Adrenal gland (tissue), 12 donors: Measurements from ENCODE around the gene ADGRG7. TPM values are rescaled to one million over a fixed set of nuclear protein-coding genes. Genes with fewer than 3 reads are reported as not detected.

Source experiments
- DNase-seq, 7 donors: peaks; one replicate each; pipeline ENCODE4 v3.0.0-alpha.2; 2019 to 2020
- H3K27ac ChIP-seq, 5 donors: fragments of 200-600 bp; sonication (generic) in 4 of 5; 1 replicate in 3 of 5; 2 replicates in 2 of 5; pipeline versions ENCODE4 v1.5.1 to v1.8.0; 2016 to 2020; ENCODE audit warnings: mild to moderate bottlenecking in 1 of 5
- H3K27me3 ChIP-seq: fragments of 200-600 bp; 2 replicates; pipeline ENCODE4 v1.8.0; 2021
- H3K36me3 ChIP-seq, 2 donors: fragments of 200-600 bp; replicated peaks in 1 of 2; 1 replicate in 1 of 2; 2 replicates in 1 of 2; pipeline versions ENCODE4 v1.5.1 to v1.8.0; 2018 to 2022
- H3K4me1 ChIP-seq, 2 donors: fragments of 200-600 bp; replicated peaks in 1 of 2; 1 replicate in 1 of 2; 2 replicates in 1 of 2; pipeline versions ENCODE4 v1.5.1 to v1.8.0; 2018 to 2021
- H3K4me3 ChIP-seq, 4 donors: fragments of 200-600 bp; sonication (generic) in 3 of 4; one replicate each; pipeline ENCODE4 v1.5.1; 2016 to 2018
- H3K9me3 ChIP-seq, 3 donors: fragments of 200-600 bp; sonication (generic) in 1 of 3; replicated peaks in 1 of 3; 1 replicate in 2 of 3; 2 replicates in 1 of 3; pipeline versions ENCODE4 v1.5.1 to v1.8.0; 2016 to 2021
- POLR2A ChIP-seq, 2 donors: fragments of 450-650 bp; IDR thresholded peaks; one replicate each; pipeline ENCODE4 v1.6.1; 2017; ENCODE audit warnings: antibody characterized with exemption in 2 of 2, mild to moderate bottlenecking in 2 of 2, moderate library complexity in 1 of 2
- WGBS, 4 donors: extraction: QIAGEN DNeasy Blood & Tissue Kit in 2 of 4; methylation state at CpG; one replicate each; pipeline versions ENCODE4 v1.1.5 to v1.1.7; 2013 to 2017; 5-methylcytosine and 5-hydroxymethylcytosine counted together
- intact Hi-C, 2 donors: fragments of 100-400 bp; cut with DNase I; formaldehyde crosslinking; loops; one replicate each; pipeline versions ENCODE4 v1.14.1 to v1.15.0; 2022 to 2023
- polyA plus RNA-seq, 3 donors: library from polyadenylated mRNA; stranded (reverse); fragments of 200-250 nt in 2 of 3; fragments of 350-450 nt in 1 of 3; fragmentation: Illumina TruSeq in 1 of 3; extraction: RNeasy Lipid Tissue Mini Kit (QIAGEN cat#74804) in 1 of 3; gene quantifications; one replicate each; pipeline ENCODE4 v1.2.3, GENCODE V29; 2013 to 2014
- total RNA-seq, 9 donors: library from RNA; depleted of rRNA in 4 of 9; stranded (reverse); fragments of >200 nt in 4 of 9; fragments of 120-200 nt in 1 of 9; fragmentation: NEBNext Ultra II Directional in 1 of 9; extraction: Animal tissue kit (Norgen Biotek cat#: 25700) in 1 of 9; gene quantifications; one replicate each; pipeline versions ENCODE4 v1.1.0 to v1.2.4, GENCODE V29; 2013 to 2023
- TF ChIP-seq, protein P1 (sequence below), 6 experiments: fragments of 450-650 bp in 4 of 6; fragments of 200-600 bp in 2 of 6; sonication (generic) in 1 of 6; IDR thresholded peaks; 1 replicate in 5 of 6; 2 replicates in 1 of 6; pipeline versions ENCODE4 v1.5.1 to v1.8.0; 2016 to 2021; ENCODE audit warnings: antibody characterized with exemption in 6 of 6, mild to moderate bottlenecking in 2 of 6, moderate library complexity in 1 of 6
- donor health status: healthy with polysubstance abuse.
- donor health status: Bipolar disorder and iron deficiency.
- donor health status: DM: yes; HTN: yes; CAD: no.
- donor health status: DM: no; HTN: no; CAD: no.
- donor health status: DM: no; HTN: no; CAD: no.
- donor health status: DM: yes; HTN: yes; CAD: no.

Gene ADGRG7
- total and polyA plus RNA-seq, 12 donors, result not detected

DNA sequence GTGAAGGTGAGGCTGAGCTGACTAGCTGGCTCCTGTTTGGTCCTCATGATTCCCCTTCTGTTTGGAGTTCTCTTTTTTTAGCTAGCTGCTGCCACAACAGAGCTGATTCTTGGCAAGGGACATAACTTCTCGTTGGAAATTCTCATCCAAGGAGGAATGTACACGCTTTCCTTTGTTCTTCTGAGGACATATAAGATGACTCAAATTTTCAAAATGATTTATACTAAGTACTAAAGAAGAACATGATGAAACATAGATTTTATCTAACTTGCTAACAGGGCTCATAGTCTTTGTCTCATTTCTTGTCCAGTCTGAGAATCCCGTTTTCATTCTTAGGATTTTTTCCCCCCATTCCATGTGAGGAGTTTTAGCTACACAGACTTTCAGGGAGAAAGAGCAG, 97.0 kb downstream of the ADGRG7 start:
- H3K27me3 ChIP-seq, result peaks cover 10% of the 10 kb centered on the region
- DNase-seq, result no peak
- 55 to 66% (median 61%) methylated on average over 3 of the region's 3 CpGs for WGBS, 4 donors
- no peaks in the 10 kb centered on the region for H3K36me3 ChIP-seq
- intact Hi-C loops, result no loop called here
- H3K27ac ChIP-seq, result no peak overlapping the region
- H3K9me3 ChIP-seq, result no peaks in the 10 kb centered on the region
- H3K4me3 ChIP-seq, result no peak overlapping the region
- H3K4me1 ChIP-seq, result peaks cover 11 to 12% of the 10 kb centered on the region in 2 donors
- TF ChIP-seq POLR2A (IDR thresholded peaks at IDR 0.05), result no peak
- TF ChIP-seq, protein P1, sequence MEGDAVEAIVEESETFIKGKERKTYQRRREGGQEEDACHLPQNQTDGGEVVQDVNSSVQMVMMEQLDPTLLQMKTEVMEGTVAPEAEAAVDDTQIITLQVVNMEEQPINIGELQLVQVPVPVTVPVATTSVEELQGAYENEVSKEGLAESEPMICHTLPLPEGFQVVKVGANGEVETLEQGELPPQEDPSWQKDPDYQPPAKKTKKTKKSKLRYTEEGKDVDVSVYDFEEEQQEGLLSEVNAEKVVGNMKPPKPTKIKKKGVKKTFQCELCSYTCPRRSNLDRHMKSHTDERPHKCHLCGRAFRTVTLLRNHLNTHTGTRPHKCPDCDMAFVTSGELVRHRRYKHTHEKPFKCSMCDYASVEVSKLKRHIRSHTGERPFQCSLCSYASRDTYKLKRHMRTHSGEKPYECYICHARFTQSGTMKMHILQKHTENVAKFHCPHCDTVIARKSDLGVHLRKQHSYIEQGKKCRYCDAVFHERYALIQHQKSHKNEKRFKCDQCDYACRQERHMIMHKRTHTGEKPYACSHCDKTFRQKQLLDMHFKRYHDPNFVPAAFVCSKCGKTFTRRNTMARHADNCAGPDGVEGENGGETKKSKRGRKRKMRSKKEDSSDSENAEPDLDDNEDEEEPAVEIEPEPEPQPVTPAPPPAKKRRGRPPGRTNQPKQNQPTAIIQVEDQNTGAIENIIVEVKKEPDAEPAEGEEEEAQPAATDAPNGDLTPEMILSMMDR (IDR thresholded peaks at IDR 0.05), result no peak

DNA sequence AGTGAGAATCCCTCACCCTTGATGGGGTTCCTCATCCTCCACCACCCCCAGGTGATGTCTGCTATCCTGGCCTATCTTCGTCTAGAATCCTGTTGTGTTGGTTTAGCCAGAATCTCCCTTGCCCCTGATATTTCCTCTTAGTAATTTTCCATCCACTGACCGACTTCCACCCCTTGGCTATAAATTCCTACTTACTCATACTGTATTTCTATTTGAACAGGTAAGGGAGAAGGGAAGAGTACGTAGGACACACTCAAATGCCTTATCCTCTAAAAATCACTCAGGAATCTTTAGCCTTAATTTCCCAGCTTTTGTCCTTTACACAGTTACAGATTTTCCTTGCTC, 99.2 kb downstream of the ADGRG7 start:
- peak overlapping the region in 4 of 5 donors; percentile 44 to 97 (median 73) for H3K27ac ChIP-seq
- DNase-seq, result no peak
- peaks cover 3% of the 10 kb centered on the region for H3K27me3 ChIP-seq
- H3K9me3 ChIP-seq, result no peaks in the 10 kb centered on the region
- TF ChIP-seq POLR2A (IDR thresholded peaks at IDR 0.05), result no peak
- intact Hi-C loops, result no loop called here
- 85 to 96% (median 88%) methylated on average over 3 of the region's 3 CpGs for WGBS, 4 donors
- peaks cover 22 to 29% of the 10 kb centered on the region in 2 donors for H3K4me1 ChIP-seq
- no peaks in the 10 kb centered on the region for H3K36me3 ChIP-seq
- peak overlapping the region in 3 of 4 donors; percentile 20 to 57 (median 22) for H3K4me3 ChIP-seq

DNA sequence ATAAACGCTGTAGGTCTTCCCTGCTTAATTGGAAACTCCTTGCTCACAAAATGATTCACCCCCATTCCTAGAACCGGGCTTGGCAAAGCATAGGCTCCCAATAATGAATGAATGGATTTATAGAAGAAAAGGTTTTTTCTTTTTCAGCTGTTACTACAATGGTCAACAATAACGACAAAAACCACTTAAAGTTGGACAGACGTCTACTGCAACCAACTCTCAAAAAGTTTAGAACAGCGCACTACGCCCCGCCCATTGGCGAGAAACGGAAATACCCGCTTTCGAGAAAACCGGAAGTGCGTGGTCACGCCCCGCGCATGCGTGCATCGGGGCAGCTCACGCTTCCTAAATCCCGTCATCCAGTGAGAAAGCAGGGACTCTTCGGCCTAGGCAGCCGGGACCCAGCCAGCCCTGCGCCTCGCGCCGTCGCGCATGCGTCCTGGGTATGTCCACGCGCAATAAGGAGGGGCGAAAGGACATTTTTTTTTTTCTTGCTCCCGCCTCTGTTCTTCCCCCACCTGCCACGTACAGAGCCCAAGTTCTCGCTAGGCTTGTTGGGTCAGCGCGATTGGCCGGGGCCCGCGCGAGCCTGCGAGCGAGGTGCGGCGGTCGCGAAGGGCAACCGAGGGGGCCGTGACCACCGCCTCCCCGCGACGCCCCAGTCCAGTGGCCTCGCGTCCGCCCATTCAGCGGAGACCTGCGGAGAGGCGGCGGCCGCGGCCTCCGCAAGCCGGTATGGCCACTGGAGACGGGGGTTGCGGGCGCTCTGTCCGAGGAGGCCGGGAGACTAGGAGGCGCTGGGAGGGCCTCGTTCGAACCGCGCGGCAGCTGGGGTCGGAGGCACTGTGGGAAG, 99.8 kb downstream of the ADGRG7 start, which contains the start of gene TFG:
Gene TFG (plus strand): TSS at position 506 of the 853 bp plus-strand sequence. CDS start 4,192 bp downstream, outside the sequence.
- TF ChIP-seq, protein P1 (IDR thresholded peaks at IDR 0.05), result no peak
- TF ChIP-seq POLR2A (IDR thresholded peaks at IDR 0.05), result peak; percentile 59 to 83
- Histone ChIP-seq H3K4me1 (peaks cover 22 to 29% of the 10 kb centered on the region in 2 donors), H3K36me3 (peaks cover 0 to 4% of the 10 kb centered on the region in 2 donors), H3K4me3 (peak within 1 kb of the TSS in 3 of 4 donors; percentile 22 to 87 (median 78)), H3K27me3 (peaks cover 3% of the 10 kb centered on the region), H3K27ac (peak within 1 kb of the TSS; percentile 87 to 97 (median 96)), H3K9me3 (no peaks in the 10 kb centered on the region)
- DNase-seq, result peak; percentile 98 to 99 (median 99)
- intact Hi-C loops, result no loop called here
- WGBS, 4 donors, result 1 to 2% (median 1%) methylated on average over 28 to 76 of the region's 76 CpGs

DNA sequence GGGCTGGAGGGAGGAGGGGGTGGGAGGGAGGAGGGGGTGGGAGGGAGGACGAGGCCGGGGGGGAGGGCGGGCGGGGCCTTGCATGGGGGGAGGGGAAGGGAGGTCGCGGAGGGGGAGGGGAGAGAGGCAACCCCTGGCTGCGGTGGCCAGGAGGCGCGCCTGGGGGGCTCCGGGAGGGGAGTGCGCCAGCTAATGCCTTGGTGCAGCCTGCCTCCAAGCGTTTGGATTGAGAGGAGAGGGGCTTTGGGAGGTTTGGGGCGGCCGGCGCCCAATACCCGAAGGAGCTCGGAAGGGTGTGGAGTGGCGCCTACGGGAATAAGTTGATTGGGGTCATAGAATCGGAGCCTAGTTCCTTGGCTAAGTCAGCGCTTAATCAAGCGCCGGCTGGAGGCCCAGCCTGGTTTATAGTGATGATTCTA, 100.5 kb downstream of the ADGRG7 start:
- peaks cover 3% of the 10 kb centered on the region for H3K27me3 ChIP-seq
- DNase-seq, result peak; percentile 36 to 61 (median 39)
- H3K27ac ChIP-seq, result peak overlapping the region; percentile 57 to 97 (median 96)
- no peak for TF ChIP-seq POLR2A (IDR thresholded peaks at IDR 0.05)
- TF ChIP-seq, protein P1 (IDR thresholded peaks at IDR 0.05), result no peak
- peak overlapping the region in 3 of 4 donors; percentile 4 to 87 (median 78) for H3K4me3 ChIP-seq
- no peaks in the 10 kb centered on the region for H3K9me3 ChIP-seq
- H3K4me1 ChIP-seq, result peaks cover 22 to 34% of the 10 kb centered on the region in 2 donors
- intact Hi-C loops, result no loop called here
- WGBS, 4 donors, result 0 to 1% (median 1%) methylated on average over 8 to 22 of the region's 23 CpGs
- H3K36me3 ChIP-seq, result peaks cover 0 to 11% of the 10 kb centered on the region in 2 donors
